Measurements from ENCODE around the gene SLC7A11.

The SLC7A11 gene

DNA sequence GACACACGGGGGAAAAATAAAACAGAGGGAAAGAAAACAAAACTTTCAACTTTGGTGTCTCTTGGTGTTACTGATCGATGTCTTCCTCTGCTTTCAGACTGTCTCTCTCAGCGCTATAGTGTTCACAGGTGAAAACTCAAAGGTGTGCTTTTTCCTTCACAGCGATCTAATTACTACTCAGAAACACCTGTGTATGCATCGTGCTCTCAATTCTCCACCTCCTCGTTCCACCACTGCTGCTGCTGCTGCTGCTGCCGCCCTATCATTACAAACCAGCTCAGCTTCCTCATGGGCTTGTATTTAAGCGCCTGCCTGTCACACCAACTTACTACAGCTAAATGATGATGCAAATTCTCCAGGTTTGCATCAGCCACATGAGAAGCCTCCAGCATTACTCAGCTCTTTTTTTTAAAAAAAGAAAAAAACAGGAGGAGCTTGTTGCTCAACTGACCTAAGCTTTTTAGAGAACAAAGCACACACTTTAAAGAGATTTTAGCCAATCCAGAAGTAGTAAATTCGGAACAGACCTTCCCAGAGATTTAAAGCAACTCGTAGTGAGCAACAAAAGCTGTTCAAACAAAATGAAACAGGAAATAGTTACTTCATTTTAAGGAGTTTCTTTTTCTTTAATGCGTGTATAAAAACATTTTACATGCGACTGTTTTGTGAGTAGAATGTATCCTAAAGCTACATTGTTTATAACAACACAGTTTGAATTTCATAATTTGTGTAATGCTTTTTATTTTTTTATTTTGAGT is at the start of gene SLC7A11:
TSS of gene SLC7A11 (minus strand) at position 274 of the 758 bp plus-strand sequence. CDS start 280 bp downstream, outside the sequence.
- Mint-ChIP-seq H3K9me3 (no peaks in the 10 kb centered on the region), H3K4me3 (peak within 1 kb of the TSS; percentile 84), H3K36me3 (ENCODE audit: low read depth) (no peaks in the 10 kb centered on the region)

DNA sequence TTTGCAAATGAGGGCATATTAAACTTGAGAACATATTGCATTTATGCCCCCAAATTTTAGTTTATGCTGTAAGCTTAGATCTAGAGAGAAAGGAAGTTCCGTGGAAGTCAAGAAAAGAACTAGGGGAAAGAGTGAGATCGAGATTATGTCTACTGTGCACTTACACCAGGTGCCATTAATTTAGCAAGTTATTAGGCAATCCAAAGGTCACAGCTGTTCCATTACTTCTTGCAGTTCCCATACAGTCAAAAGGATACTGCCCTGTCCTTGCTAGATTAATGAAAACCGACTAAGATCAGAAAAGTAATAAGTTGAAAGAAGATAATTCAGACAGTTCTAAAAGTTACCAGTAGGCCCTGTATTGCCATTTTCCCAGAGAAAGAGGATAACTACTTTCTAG is 49.3 kb upstream of the SLC7A11 start:
- H3K4me3 Mint-ChIP-seq, result no peak overlapping the region
- TF ChIP-seq, protein P1, sequence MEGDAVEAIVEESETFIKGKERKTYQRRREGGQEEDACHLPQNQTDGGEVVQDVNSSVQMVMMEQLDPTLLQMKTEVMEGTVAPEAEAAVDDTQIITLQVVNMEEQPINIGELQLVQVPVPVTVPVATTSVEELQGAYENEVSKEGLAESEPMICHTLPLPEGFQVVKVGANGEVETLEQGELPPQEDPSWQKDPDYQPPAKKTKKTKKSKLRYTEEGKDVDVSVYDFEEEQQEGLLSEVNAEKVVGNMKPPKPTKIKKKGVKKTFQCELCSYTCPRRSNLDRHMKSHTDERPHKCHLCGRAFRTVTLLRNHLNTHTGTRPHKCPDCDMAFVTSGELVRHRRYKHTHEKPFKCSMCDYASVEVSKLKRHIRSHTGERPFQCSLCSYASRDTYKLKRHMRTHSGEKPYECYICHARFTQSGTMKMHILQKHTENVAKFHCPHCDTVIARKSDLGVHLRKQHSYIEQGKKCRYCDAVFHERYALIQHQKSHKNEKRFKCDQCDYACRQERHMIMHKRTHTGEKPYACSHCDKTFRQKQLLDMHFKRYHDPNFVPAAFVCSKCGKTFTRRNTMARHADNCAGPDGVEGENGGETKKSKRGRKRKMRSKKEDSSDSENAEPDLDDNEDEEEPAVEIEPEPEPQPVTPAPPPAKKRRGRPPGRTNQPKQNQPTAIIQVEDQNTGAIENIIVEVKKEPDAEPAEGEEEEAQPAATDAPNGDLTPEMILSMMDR (IDR thresholded peaks at IDR 0.05), result no peak
- DNase-seq, result no peak
- no peaks in the 10 kb centered on the region for H3K4me1 Mint-ChIP-seq
- H3K36me3 Mint-ChIP-seq (ENCODE audit: low read depth), result no peaks in the 10 kb centered on the region
- no peak overlapping the region for H3K27ac Mint-ChIP-seq
- H3K9me3 Mint-ChIP-seq, result no peaks in the 10 kb centered on the region
- H3K27me3 Mint-ChIP-seq (ENCODE audit: low read depth, poor library complexity), result no peaks in the 10 kb centered on the region

More for the DNA sequence above, at the start of gene SLC7A11:
- Mint-ChIP-seq H3K27ac (peak within 1 kb of the TSS; percentile 98), H3K27me3 (ENCODE audit: low read depth, poor library complexity) (no peaks in the 10 kb centered on the region), H3K4me1 (peaks cover 32% of the 10 kb centered on the region)
- DNase-seq, result peak; percentile 46
- TF ChIP-seq, protein P1 (IDR thresholded peaks at IDR 0.05), result no peak

DNA sequence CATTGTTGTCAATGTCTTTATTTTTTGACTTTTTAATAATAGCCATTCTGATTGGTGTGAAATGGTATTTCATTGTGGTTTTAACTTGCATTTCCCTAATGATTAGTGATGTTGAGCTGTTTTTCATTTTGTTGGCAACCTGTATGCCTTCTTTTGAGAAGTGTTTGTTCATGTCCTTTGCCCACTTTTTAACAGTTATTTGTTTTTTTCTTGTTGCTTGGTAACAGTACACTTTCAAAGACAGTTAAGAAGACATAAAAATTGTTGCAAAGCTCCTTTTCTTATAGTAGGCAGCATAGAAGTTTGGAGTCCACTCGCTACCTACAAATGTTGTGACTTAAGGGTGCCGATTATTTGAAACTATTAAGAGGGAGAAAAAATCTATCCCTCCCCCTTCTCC is 48.7 kb upstream of the SLC7A11 start:
- Mint-ChIP-seq H3K27me3 (ENCODE audit: low read depth, poor library complexity) (no peaks in the 10 kb centered on the region), H3K27ac (no peak overlapping the region), H3K36me3 (ENCODE audit: low read depth) (no peaks in the 10 kb centered on the region), H3K4me1 (no peaks in the 10 kb centered on the region), H3K9me3 (no peaks in the 10 kb centered on the region), H3K4me3 (no peak overlapping the region)
- TF ChIP-seq, protein P1 (IDR thresholded peaks at IDR 0.05), result no peak
- DNase-seq, result no peak

DNA sequence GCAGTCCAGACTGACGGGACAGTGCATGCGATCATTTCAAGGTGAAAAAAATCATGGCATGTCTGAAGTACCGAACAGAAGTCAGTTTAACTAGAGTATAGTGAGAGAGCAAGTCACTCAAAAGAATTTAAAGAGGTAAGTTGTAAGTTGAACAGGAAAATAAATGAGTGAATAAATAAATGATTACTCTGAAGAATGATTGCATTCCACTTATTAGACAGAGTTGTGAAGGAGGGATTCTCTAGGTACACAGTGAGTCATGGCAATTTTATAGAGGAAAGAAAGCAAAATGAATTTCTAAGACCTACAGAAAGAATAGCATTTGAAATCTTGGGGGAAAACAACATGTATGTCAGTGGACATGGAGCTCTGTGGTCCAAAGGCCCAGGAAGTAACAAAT is 37.1 kb upstream of the SLC7A11 start:
- peaks cover 7% of the 10 kb centered on the region for H3K9me3 Mint-ChIP-seq
- H3K4me3 Mint-ChIP-seq, result no peak overlapping the region
- H3K27me3 Mint-ChIP-seq (ENCODE audit: low read depth, poor library complexity), result no peaks in the 10 kb centered on the region
- no peak overlapping the region for H3K27ac Mint-ChIP-seq
- TF ChIP-seq, protein P1 (IDR thresholded peaks at IDR 0.05), result no peak
- H3K4me1 Mint-ChIP-seq, result no peaks in the 10 kb centered on the region
- no peaks in the 10 kb centered on the region for H3K36me3 Mint-ChIP-seq (ENCODE audit: low read depth)
- DNase-seq, result no peak

DNA sequence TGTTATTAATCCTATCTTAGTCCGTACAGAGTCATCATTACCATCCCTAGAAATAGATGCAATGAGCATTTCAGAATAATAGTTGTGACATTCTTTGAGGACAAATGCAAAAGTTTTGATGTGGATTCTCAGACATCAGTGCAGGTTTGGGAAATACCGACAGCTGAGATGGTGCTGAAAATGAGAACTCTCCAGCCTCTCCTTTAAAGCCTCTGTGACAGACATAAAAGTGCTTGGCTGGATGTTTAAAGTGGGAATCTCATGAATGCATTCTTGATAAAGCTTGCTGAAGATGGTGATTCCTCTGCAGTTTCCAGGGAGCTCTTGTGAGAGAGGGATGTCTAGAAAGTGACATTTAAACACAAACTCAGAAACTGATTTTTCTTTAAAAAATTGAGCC is 35.0 kb upstream of the SLC7A11 start:
- Mint-ChIP-seq H3K27me3 (ENCODE audit: low read depth, poor library complexity) (no peaks in the 10 kb centered on the region), H3K4me1 (no peaks in the 10 kb centered on the region), H3K9me3 (peaks cover 2% of the 10 kb centered on the region), H3K27ac (no peak overlapping the region), H3K4me3 (no peak overlapping the region), H3K36me3 (ENCODE audit: low read depth) (no peaks in the 10 kb centered on the region)
- no peak for DNase-seq
- TF ChIP-seq, protein P1 (IDR thresholded peaks at IDR 0.05), result no peak
